Mucosa of rectum (tissue), 2 donors: ENCODE results near the gene MAP3K10.

Source experiments
- H3K27ac ChIP-seq, 2 donors: one replicate each; pipeline ENCODE4 v1.7.0; 2013; ENCODE audit warnings: inconsistent platforms in 2 of 2, low read depth in 2 of 2, low read length in 2 of 2
- H3K27me3 ChIP-seq, 2 donors: one replicate each; pipeline ENCODE4 v1.7.0; 2013; ENCODE audit warnings: low read length in 2 of 2; ENCODE audit not compliant: control insufficient read depth in 2 of 2, insufficient read depth in 2 of 2
- H3K36me3 ChIP-seq, 2 donors: one replicate each; pipeline ENCODE4 v1.7.0; 2013; ENCODE audit warnings: low read length in 2 of 2; ENCODE audit not compliant: control insufficient read depth in 2 of 2, insufficient read depth in 2 of 2
- H3K4me1 ChIP-seq, 2 donors: one replicate each; pipeline ENCODE4 v1.7.0; 2013; ENCODE audit warnings: low read length in 2 of 2, mild to moderate bottlenecking in 1 of 2; ENCODE audit not compliant: control insufficient read depth in 2 of 2, insufficient read depth in 2 of 2
- H3K4me3 ChIP-seq, 2 donors: one replicate each; pipeline ENCODE4 v1.7.0; 2013; ENCODE audit warnings: low read length in 2 of 2
- H3K9ac ChIP-seq, 2 donors: one replicate each; pipeline ENCODE4 v1.7.0; 2013; ENCODE audit warnings: low read length in 2 of 2, low read depth in 1 of 2, mild to moderate bottlenecking in 1 of 2
- H3K9me3 ChIP-seq, 2 donors: one replicate each; pipeline ENCODE4 v1.7.0; 2013; ENCODE audit warnings: low read length in 2 of 2; ENCODE audit not compliant: control insufficient read depth in 2 of 2
- donor health status: healthy.
- donor health status: Normal muscosa, but diverticular disease.

Gene MAP3K10

GRCh38 chr19:40241125-40241808, 50.0 kb downstream of the MAP3K10 start:
- Histone ChIP-seq H3K9ac (no peak overlapping the region), H3K27me3 (no peaks in the 10 kb centered on the region), H3K4me1 (no peaks in the 10 kb centered on the region), H3K36me3 (peaks cover 32 to 41% of the 10 kb centered on the region in 2 donors), H3K9me3 (no peaks in the 10 kb centered on the region), H3K27ac (no peak overlapping the region), H3K4me3 (no peak overlapping the region)

- H3K9me3 ChIP-seq = no peaks in the 10 kb centered on the region
- no peaks in the 10 kb centered on the region for H3K27me3 ChIP-seq
- H3K4me1 ChIP-seq = no peaks in the 10 kb centered on the region
- H3K27ac ChIP-seq = no peak overlapping the region
- H3K9ac ChIP-seq = no peak overlapping the region
- peaks cover 29 to 35% of the 10 kb centered on the region in 2 donors for H3K36me3 ChIP-seq
- H3K4me3 ChIP-seq = no peak overlapping the region
These were observed 50.7 kb downstream of the MAP3K10 start for GRCh38 chr19:40241809-40242384.

GRCh38 chr19:40242480-40242879, 51.3 kb downstream of the MAP3K10 start:
- Histone ChIP-seq H3K27ac (no peak overlapping the region), H3K9ac (no peak overlapping the region), H3K4me1 (no peaks in the 10 kb centered on the region)

GRCh38 chr19:40243181-40243580, 52.0 kb downstream of the MAP3K10 start:
- Histone ChIP-seq H3K36me3 (peaks cover 22 to 32% of the 10 kb centered on the region in 2 donors), H3K27ac (no peak overlapping the region), H3K4me1 (no peaks in the 10 kb centered on the region), H3K9ac (no peak overlapping the region), H3K4me3 (no peak overlapping the region), H3K27me3 (no peaks in the 10 kb centered on the region), H3K9me3 (no peaks in the 10 kb centered on the region)

More at GRCh38 chr19:40242480-40242879, 51.3 kb downstream of the MAP3K10 start:
- Histone ChIP-seq H3K27me3 (no peaks in the 10 kb centered on the region), H3K4me3 (no peak overlapping the region), H3K9me3 (no peaks in the 10 kb centered on the region), H3K36me3 (peaks cover 26 to 35% of the 10 kb centered on the region in 2 donors)

- H3K4me3 ChIP-seq = no peak overlapping the region
- H3K9me3 ChIP-seq = no peaks in the 10 kb centered on the region
- no peaks in the 10 kb centered on the region for H3K4me1 ChIP-seq
- no peak overlapping the region for H3K9ac ChIP-seq
- H3K36me3 ChIP-seq = peaks cover 18 to 29% of the 10 kb centered on the region in 2 donors
- H3K27ac ChIP-seq = no peak overlapping the region
- H3K27me3 ChIP-seq = no peaks in the 10 kb centered on the region
These were observed 53.5 kb downstream of the MAP3K10 start for GRCh38 chr19:40244579-40245317.

GRCh38 chr19:40245506-40246128, 54.4 kb downstream of the MAP3K10 start:
- Histone ChIP-seq H3K36me3 (peaks cover 15 to 25% of the 10 kb centered on the region in 2 donors), H3K4me1 (no peaks in the 10 kb centered on the region), H3K9ac (no peak overlapping the region), H3K27ac (no peak overlapping the region), H3K9me3 (no peaks in the 10 kb centered on the region), H3K27me3 (no peaks in the 10 kb centered on the region), H3K4me3 (no peak overlapping the region)

GRCh38 chr19:40246292-40247073, 55.3 kb downstream of the MAP3K10 start:
- H3K27ac ChIP-seq = no peak overlapping the region
- no peaks in the 10 kb centered on the region for H3K4me1 ChIP-seq
- no peaks in the 10 kb centered on the region for H3K9me3 ChIP-seq
- H3K27me3 ChIP-seq = no peaks in the 10 kb centered on the region
- no peak overlapping the region for H3K4me3 ChIP-seq
- peaks cover 12 to 19% of the 10 kb centered on the region in 2 donors for H3K36me3 ChIP-seq
- no peak overlapping the region for H3K9ac ChIP-seq

GRCh38 chr19:40247178-40247577, 56.0 kb downstream of the MAP3K10 start:
- no peak overlapping the region for H3K4me3 ChIP-seq
- H3K9me3 ChIP-seq = no peaks in the 10 kb centered on the region
- no peaks in the 10 kb centered on the region for H3K27me3 ChIP-seq
- H3K9ac ChIP-seq = no peak overlapping the region
- no peaks in the 10 kb centered on the region for H3K4me1 ChIP-seq
- no peak overlapping the region for H3K27ac ChIP-seq
- H3K36me3 ChIP-seq = peaks cover 7 to 13% of the 10 kb centered on the region in 2 donors

GRCh38 chr19:40247735-40248262, 56.6 kb downstream of the MAP3K10 start:
- Histone ChIP-seq H3K4me3 (no peak overlapping the region), H3K9ac (no peak overlapping the region), H3K36me3 (peaks cover 7 to 18% of the 10 kb centered on the region in 2 donors), H3K27ac (no peak overlapping the region), H3K4me1 (no peaks in the 10 kb centered on the region), H3K9me3 (no peaks in the 10 kb centered on the region), H3K27me3 (no peaks in the 10 kb centered on the region)
